GM12864 (cell line): ENCODE data around the gene KLK6.
"Not testable (repeated sequence)": the region's sequence is repeated elsewhere in the genome, so short reads cannot be mapped to it uniquely, and the experiment has no call there.

Source experiments
- DNase-seq: peaks from one replicate; pipeline ENCODE4 v3.0.0-alpha.2; 2011; ENCODE audit warnings: low read depth
- H3K4me3 ChIP-seq: 2 replicates; pipeline ENCODE4 v1.5.1; 2011; ENCODE audit warnings: mild to moderate bottlenecking, low read depth, low read length, control low read depth
- CTCF ChIP-seq: IDR thresholded peaks from 2 replicates; pipeline ENCODE4 v1.5.1; 2011; ENCODE audit warnings: low read depth, mild to moderate bottlenecking, moderate library complexity, low read length, control low read depth, inconsistent platforms; ENCODE audit errors: missing control alignments

KLK6 gene

GRCh38 chr19:50979758-50980157, 10.4 kb upstream of the KLK6 start:
- no peak for TF ChIP-seq CTCF
- DNase-seq: no peak
- H3K4me3 ChIP-seq: no peak overlapping the region

GRCh38 chr19:50978772-50979390, 9.5 kb upstream of the KLK6 start:
- no peak overlapping the region for H3K4me3 ChIP-seq
- DNase-seq: no peak

GRCh38 chr19:50977626-50978025, 8.2 kb upstream of the KLK6 start:
- no peak for TF ChIP-seq CTCF
- DNase-seq: no peak

More at GRCh38 chr19:50978772-50979390, 9.5 kb upstream of the KLK6 start:
- no peak for TF ChIP-seq CTCF

GRCh38 chr19:50975766-50976165, 6.4 kb upstream of the KLK6 start:
- no peak for TF ChIP-seq CTCF
- no peak overlapping the region for H3K4me3 ChIP-seq

More at GRCh38 chr19:50977626-50978025, 8.2 kb upstream of the KLK6 start:
- H3K4me3 ChIP-seq: no peak overlapping the region

GRCh38 chr19:50974702-50975556, 5.5 kb upstream of the KLK6 start:
- DNase-seq: no peak
- H3K4me3 ChIP-seq: no peak overlapping the region
- TF ChIP-seq CTCF: no peak

More at GRCh38 chr19:50975766-50976165, 6.4 kb upstream of the KLK6 start:
- no peak for DNase-seq

GRCh38 chr19:50972795-50973376, 3.5 kb upstream of the KLK6 start:
- no peak for TF ChIP-seq CTCF
- no peak overlapping the region for H3K4me3 ChIP-seq
- no peak for DNase-seq

- not testable (repeated sequence) for DNase-seq, H3K4me3 ChIP-seq
These were observed 419 bp upstream of the KLK6 start for GRCh38 chr19:50969810-50970209.
